ENCODE data around the gene FAM107B.

The FAM107B gene

DNA sequence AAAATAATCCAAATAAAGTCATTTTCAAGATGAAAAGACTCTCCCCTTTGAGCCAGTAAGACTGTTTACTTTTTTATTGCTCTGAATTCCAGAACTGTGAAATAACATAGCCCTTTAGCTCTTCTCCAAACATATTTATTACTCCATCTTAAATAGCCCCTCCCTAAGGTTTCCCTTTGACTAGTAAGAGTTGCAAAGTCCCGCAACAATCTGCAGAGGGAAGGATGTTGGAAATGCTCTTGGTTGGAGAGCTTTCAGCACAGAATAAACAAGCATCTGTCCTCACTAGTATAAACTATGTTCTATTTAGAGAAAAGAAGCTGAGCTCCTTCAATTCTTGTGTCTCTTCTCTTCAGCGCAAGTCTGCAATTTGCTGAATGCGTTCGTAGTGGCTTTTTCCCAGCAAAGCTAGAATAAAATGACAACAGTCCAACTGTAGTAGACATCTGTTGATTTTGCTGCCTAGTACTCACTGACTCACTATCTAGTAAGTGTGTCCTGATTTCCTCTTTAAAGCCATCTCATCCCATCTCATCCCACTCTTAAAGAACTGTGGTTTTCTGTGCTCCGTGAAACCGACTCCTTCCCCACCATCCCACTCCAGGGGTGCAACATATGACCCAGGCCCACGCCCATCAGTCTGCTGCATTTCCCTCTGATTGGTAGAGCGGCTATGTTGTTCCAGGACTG lies 104.0 kb downstream of the FAM107B start:
- TF ChIP-seq, protein P1, sequence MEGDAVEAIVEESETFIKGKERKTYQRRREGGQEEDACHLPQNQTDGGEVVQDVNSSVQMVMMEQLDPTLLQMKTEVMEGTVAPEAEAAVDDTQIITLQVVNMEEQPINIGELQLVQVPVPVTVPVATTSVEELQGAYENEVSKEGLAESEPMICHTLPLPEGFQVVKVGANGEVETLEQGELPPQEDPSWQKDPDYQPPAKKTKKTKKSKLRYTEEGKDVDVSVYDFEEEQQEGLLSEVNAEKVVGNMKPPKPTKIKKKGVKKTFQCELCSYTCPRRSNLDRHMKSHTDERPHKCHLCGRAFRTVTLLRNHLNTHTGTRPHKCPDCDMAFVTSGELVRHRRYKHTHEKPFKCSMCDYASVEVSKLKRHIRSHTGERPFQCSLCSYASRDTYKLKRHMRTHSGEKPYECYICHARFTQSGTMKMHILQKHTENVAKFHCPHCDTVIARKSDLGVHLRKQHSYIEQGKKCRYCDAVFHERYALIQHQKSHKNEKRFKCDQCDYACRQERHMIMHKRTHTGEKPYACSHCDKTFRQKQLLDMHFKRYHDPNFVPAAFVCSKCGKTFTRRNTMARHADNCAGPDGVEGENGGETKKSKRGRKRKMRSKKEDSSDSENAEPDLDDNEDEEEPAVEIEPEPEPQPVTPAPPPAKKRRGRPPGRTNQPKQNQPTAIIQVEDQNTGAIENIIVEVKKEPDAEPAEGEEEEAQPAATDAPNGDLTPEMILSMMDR (IDR thresholded peaks at IDR 0.05; ENCODE audit: insufficient read depth, low read length, missing control alignments) = no peak
- ChIA-PET CTCF (interaction anchor here (1.0 kb wide), 1 partner anchor 12 kb away, joined by 4 read pairs; no protein-coding TSS in a partner anchor), POLR2A (no interaction called here)
- DNase-seq (ENCODE audit: low read depth, low spot score) = peak; percentile 29
- no peak overlapping the region for H3K4me3 ChIP-seq (ENCODE audit: low read depth, low read length)

DNA sequence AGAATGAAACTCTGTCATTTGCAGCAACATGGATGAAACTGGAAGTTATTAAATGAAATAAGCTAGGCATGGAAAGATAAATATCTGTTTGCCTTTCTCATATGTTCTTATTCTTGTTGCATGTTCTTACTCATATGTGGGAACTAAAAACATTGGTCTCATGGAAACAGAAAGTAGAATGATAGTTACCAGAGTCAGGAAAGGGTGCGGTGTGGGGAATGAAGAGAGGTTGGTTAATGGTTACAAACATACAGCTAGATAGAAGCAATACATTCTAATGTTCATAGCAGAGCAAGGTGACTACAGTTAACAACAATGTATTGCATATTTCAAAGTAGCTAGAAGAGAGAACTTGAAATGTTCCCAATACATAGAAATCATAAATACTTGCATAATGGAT lies 105.1 kb downstream of the FAM107B start:
- DNase-seq (ENCODE audit: low read depth, low spot score) = no peak
- no peak overlapping the region for H3K4me3 ChIP-seq (ENCODE audit: low read depth, low read length)
- TF ChIP-seq, protein P1 (IDR thresholded peaks at IDR 0.05; ENCODE audit: insufficient read depth, low read length, missing control alignments) = no peak
- CTCF ChIA-PET = no interaction called here
- POLR2A ChIA-PET = no interaction called here

DNA sequence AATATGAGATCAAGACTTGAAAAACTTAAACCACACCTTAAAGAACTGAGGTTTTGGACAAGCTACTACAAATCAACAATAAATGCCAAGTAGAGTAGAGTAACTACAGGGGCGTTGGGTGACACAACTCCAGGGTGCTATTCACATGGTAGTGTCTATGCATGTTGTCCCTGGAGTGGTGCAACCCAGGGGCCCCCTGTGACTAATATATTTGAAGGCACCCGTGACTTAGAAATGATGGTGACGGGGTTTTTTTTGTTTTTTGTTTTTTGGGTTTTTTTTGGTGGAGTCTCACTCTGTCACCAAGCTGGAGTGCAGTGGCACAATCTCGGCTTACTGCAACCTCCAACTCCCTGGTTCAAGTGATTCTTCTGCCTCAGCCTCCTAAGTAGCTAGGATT lies 106.9 kb downstream of the FAM107B start:
- CTCF ChIA-PET = no interaction called here
- H3K4me3 ChIP-seq (ENCODE audit: low read depth, low read length) = no peak overlapping the region
- POLR2A ChIA-PET = no interaction called here
- TF ChIP-seq, protein P1 (IDR thresholded peaks at IDR 0.05; ENCODE audit: insufficient read depth, low read length, missing control alignments) = no peak
- DNase-seq (ENCODE audit: low read depth, low spot score) = no peak

DNA sequence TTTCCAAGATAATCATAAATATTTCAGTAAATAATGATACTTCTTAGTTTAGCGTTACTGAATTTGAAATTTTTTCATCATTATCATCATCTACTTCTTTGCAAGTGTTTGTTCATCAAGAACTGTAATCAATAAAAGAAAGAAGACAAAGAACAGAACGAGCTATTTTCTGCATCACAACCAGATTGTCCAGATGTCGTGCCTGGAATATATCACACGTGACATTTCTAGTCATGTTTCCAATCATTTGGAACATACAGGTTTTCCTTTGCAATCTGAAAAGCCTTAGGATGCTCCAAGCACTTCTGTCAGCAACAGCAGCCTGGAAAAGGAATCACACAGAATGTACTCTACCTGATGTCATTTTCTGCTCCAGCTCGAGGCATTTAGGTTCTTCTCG lies 107.4 kb downstream of the FAM107B start:
- TF ChIP-seq, protein P1 (IDR thresholded peaks at IDR 0.05; ENCODE audit: insufficient read depth, low read length, missing control alignments) = no peak
- CTCF ChIA-PET = no interaction called here
- no peak overlapping the region for H3K4me3 ChIP-seq (ENCODE audit: low read depth, low read length)
- POLR2A ChIA-PET = no interaction called here
- DNase-seq (ENCODE audit: low read depth, low spot score) = no peak

DNA sequence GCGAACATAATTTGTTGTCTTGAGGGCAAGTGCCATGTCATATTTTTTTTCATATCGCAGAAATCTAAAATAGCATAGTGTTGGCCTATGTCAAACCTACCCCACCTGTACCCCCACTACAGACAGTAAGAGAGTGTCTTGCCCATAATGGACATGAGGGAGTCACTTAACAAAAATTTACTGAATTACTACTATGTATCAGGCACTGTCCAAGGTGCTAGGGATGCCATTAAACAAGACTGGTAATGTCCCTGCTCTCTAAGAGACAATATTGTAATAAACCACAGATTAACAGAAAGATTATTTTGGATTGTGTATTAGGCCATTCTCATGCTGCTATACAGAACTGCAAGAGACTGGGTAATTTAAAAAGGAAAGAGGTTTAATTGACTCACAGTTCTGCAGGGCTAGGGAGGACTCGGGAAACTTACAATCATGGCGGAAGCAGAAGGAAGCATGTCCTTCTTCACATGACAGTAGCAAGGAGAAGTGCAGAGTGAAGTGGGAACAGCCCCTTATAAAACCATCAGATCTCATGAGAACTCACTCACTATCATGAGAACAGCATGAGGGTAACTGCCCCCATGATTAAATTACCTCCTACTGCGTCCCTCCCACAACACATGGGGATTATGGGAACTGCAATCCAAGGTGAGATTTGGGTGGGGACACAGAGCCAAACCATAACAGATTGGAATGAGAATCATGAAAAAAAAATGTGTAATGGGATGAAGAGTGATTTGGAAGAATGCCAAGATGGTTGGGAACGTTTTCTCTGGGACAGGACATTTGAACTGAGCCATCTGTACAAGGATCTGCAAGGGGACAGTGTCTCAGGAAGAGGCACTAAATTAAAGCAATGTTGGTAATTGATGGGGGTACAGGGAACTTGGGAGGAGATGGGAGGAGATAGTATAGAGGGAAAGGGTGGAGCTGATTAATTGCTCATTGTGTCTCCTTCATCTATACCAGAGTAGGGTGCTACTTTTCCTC lies 108.5 kb downstream of the FAM107B start:
- H3K4me3 ChIP-seq (ENCODE audit: low read depth, low read length) = no peak overlapping the region
- ChIA-PET POLR2A (no interaction called here), CTCF (no interaction called here)
- DNase-seq (ENCODE audit: low read depth, low spot score) = no peak
- TF ChIP-seq, protein P1 (IDR thresholded peaks at IDR 0.05; ENCODE audit: insufficient read depth, low read length, missing control alignments) = no peak

DNA sequence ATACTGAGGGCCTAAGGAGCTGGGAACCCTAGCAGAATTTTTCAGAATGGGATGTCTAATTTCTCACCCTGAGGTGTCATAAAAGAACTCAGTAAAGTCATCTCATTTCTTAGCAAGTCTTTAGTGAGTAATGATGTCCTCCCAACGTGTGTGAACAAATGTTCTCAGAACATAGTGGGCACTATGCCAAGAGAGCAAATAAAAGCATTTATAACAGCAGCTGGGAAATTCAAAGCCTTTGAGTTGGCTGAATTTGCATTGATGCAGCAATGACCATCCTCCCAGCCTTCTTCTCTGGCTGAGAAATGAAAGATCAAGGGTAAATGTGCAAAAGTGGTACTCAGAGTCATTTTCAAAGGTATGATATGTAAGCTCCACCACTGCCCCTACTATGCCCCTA lies 109.4 kb downstream of the FAM107B start:
- ChIA-PET CTCF (no interaction called here), POLR2A (no interaction called here)
- DNase-seq (ENCODE audit: low read depth, low spot score) = no peak
- TF ChIP-seq, protein P1 (IDR thresholded peaks at IDR 0.05; ENCODE audit: insufficient read depth, low read length, missing control alignments) = no peak
- no peak overlapping the region for H3K4me3 ChIP-seq (ENCODE audit: low read depth, low read length)
